Mammary epithelial cell (primary cell): Measurements from ENCODE around the gene TRPM2.

Experiments
- EZH2 ChIP-seq: IDR thresholded peaks from 2 replicates; pipeline ENCODE4 v1.6.1; 2012; ENCODE audit warnings: low read length, inconsistent platforms, borderline replicate concordance
- TF ChIP-seq, protein P1 (sequence below), 2 donors: IDR thresholded peaks in 1 of 2; conservative IDR thresholded peaks in 1 of 2; 2 replicates each; pipeline ENCODE4 v1.5.1; 2011 to 2012; ENCODE audit warnings: inconsistent platforms in 2 of 2, low read length in 2 of 2, mild to moderate bottlenecking in 2 of 2, control low read depth in 1 of 2, low read depth in 1 of 2; ENCODE audit not compliant: insufficient read depth in 1 of 2; ENCODE audit errors: extremely low read depth in 1 of 2

DNA sequence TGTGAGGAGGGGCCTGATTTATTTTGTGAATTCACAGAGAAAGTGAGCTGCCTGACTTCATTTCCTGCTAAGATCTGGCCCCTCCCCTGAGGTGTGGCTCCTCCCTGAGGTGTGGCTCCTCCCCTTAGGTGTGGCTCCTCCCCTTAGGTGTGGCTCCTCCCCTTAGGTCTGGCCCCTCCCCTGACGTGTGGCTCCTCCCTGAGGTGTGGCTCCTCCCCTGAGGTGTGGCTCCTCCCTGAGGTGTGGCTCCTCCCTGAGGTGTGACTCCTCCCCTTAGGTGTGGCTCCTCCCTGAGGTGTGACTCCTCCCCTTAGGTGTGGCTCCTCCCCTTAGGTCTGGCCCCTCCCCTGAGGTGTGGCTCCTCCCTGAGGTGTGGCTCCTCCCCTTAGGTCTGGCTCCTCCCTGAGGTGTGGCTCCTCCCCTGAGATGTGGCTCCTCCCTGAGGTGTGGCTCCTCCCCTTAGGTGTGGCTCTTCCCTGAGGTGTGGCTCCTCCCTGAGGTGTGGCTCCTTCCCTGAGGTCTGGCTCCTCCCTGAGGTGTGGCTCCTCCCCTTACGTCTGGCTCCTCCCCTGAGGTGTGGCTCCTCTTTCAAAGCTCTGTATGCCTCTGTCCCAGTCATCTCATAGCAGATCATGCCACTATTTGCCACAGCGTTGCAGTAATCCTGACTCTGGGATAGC, 75.0 kb downstream of the TRPM2 start:
- TF ChIP-seq, protein P1, sequence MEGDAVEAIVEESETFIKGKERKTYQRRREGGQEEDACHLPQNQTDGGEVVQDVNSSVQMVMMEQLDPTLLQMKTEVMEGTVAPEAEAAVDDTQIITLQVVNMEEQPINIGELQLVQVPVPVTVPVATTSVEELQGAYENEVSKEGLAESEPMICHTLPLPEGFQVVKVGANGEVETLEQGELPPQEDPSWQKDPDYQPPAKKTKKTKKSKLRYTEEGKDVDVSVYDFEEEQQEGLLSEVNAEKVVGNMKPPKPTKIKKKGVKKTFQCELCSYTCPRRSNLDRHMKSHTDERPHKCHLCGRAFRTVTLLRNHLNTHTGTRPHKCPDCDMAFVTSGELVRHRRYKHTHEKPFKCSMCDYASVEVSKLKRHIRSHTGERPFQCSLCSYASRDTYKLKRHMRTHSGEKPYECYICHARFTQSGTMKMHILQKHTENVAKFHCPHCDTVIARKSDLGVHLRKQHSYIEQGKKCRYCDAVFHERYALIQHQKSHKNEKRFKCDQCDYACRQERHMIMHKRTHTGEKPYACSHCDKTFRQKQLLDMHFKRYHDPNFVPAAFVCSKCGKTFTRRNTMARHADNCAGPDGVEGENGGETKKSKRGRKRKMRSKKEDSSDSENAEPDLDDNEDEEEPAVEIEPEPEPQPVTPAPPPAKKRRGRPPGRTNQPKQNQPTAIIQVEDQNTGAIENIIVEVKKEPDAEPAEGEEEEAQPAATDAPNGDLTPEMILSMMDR (conservative IDR thresholded peaks at IDR 0.05 in 1 of 2, IDR thresholded peaks at IDR 0.05 in 1 of 2; ENCODE audit: extremely low read depth in 1 of 2, insufficient read depth in 1 of 2, low read depth in 1 of 2, low read length in 2 of 2) = no peak
- TF ChIP-seq EZH2 = no peak
